VCaP (cell line): ENCODE measurements around the gene CAMSAP3.
"Not testable (repeated sequence)": the region's sequence is repeated elsewhere in the genome, so short reads cannot be mapped to it uniquely, and the experiment has no call there.

Experiments used
- H3K27ac ChIP-seq: fragments of 450-650 bp; 2 replicates; pipeline ENCODE4 v1.5.1; 2017
- TF ChIP-seq, protein P1 (sequence below): fragments of 450-650 bp; conservative IDR thresholded peaks from 2 replicates; pipeline ENCODE4 v1.5.1; 2017; ENCODE audit warnings: mild to moderate bottlenecking, moderate library complexity

Gene CAMSAP3

DNA sequence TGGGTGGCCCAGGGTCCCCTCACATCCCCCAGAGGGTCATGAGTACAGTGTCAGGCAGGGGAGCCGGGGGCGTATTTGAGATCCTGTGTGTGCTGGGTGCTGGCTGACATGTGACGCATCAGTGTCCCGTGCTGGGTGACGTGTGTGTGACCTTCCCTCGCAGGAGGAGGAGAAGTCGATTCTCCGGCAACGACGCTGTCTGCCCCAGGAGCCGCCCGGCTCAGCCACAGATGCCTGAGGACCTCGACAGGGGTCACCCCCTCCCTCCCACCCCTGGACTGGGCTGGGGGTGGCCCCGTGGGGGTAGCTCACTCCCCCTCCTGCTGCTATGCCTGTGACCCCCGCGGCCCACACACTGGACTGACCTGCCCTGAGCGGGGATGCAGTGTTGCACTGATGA is 34.3 kb upstream of the CAMSAP3 start:
- TF ChIP-seq, protein P1, sequence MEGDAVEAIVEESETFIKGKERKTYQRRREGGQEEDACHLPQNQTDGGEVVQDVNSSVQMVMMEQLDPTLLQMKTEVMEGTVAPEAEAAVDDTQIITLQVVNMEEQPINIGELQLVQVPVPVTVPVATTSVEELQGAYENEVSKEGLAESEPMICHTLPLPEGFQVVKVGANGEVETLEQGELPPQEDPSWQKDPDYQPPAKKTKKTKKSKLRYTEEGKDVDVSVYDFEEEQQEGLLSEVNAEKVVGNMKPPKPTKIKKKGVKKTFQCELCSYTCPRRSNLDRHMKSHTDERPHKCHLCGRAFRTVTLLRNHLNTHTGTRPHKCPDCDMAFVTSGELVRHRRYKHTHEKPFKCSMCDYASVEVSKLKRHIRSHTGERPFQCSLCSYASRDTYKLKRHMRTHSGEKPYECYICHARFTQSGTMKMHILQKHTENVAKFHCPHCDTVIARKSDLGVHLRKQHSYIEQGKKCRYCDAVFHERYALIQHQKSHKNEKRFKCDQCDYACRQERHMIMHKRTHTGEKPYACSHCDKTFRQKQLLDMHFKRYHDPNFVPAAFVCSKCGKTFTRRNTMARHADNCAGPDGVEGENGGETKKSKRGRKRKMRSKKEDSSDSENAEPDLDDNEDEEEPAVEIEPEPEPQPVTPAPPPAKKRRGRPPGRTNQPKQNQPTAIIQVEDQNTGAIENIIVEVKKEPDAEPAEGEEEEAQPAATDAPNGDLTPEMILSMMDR = no peak
- H3K27ac ChIP-seq = no peak overlapping the region

- TF ChIP-seq, protein P1 = no peak
Measured at GRCh38 chr19:7562646-7563393, 32.8 kb upstream of the CAMSAP3 start.

GRCh38 chr19:7564866-7565265 is 30.8 kb upstream of the CAMSAP3 start:
- H3K27ac ChIP-seq = no peak overlapping the region
- TF ChIP-seq, protein P1 = no peak

More at GRCh38 chr19:7562646-7563393, 32.8 kb upstream of the CAMSAP3 start:
- no peak overlapping the region for H3K27ac ChIP-seq

DNA sequence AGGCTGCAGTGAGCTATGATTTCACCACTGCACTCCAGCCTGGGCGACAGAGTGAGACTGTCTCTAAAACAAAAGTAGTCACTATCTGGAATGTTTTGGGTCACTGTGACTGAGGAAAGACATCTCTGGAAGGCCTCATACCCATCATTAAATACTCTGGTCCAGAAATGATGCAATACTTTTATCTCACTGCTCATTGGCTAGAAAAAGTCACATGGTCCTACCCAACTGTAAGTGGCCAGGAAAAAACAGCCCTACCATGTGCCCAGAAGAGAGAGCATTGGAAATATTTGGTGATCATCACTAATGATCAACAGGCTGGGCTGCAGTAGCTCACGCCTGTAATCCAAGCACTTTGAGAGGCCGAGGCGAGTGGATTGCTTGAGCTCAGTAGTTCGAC is 30.3 kb upstream of the CAMSAP3 start:
- H3K27ac ChIP-seq = no peak overlapping the region
- TF ChIP-seq, protein P1 = no peak

GRCh38 chr19:7570761-7571160 is 24.9 kb upstream of the CAMSAP3 start:
- TF ChIP-seq, protein P1 = no peak
- H3K27ac ChIP-seq = no peak overlapping the region

DNA sequence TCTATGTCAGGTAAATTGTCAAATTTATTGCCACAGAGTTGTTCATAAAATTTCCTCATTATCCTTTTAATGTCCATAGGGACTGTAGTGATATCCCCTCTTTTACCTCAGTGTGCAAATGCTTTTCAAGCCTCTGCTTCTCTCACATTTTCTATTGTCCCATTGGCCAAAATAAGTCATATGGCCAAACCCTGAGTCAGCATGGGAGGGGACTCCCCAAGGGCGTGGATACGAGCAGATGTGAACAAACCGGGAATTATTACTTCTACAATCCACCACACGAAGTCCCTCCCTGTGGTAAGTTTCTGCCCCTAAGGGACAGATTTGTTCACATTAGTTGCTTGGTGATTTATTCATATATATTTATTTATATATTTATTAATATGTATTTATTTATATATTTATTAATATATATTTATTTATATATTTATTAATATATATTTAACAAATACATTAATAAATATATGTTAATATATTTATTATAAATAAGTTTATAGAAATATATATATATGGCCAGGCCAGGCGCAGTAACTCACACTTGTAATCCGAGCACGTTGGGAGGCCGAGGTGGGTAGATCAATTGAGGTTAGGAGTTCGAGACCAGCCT is 20.1 kb upstream of the CAMSAP3 start:
- H3K27ac ChIP-seq = no peak overlapping the region
- TF ChIP-seq, protein P1 = no peak

DNA sequence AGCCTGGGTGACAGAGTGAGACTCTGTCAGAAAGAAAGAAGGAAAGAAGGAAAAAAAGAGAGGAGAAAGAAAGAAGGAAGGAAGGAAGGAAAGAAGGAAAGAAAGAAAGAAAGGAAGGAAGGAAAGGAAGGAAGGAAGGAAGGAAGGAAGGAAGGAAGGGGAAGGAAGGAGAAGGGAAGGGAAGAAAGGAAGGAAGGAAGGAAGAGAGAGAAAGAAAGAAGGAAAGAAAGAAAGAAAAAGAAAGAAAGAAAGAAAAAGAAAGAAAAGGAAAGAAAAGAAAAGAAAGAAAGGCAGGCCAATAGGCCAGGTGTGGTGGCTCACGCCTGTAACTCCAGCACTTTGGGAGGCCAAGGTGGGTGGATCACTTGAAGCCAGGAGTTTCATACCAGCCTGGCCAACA is 18.2 kb upstream of the CAMSAP3 start:
- H3K27ac ChIP-seq = not testable (repeated sequence)

DNA sequence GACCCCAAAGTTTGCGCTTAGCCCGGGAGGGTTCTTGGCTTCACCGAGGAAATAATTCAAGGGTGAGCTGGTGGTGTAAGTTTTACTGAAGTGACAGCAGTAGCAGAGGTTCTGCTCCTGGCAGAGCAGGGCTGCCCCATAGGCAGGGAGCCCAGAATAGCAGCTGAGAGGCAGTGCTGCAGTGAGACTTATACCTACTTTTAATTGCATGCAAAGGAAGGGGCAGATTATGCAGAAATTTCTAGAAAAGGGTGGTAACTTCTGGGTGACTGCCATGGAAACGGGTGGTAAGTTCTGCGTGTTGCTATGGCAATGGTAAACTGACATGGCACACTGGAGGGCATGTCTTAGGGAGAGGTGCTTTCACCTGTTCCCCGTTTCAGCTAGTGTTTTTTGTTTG is 17.5 kb upstream of the CAMSAP3 start:
- TF ChIP-seq, protein P1 = no peak
- H3K27ac ChIP-seq = no peak overlapping the region
